Ishikawa (cell line): ENCODE data around the gene ZBTB3.

Experiments used
- CEBPB ChIP-seq: IDR thresholded peaks from 2 replicates; pipeline ENCODE4 v1.6.1; 2012
- CREB1 ChIP-seq: IDR thresholded peaks from 2 replicates; pipeline ENCODE4 v1.6.1; 2012; ENCODE audit warnings: low read depth
- EGR1 ChIP-seq: IDR thresholded peaks from 2 replicates; pipeline ENCODE4 v1.6.1; 2012
- EP300 ChIP-seq: IDR thresholded peaks from 2 replicates; pipeline ENCODE4 v1.6.1; 2012; ENCODE audit warnings: borderline replicate concordance
- FOXM1 ChIP-seq: IDR thresholded peaks from 2 replicates; pipeline ENCODE4 v1.6.1; 2012; ENCODE audit warnings: low read depth, borderline replicate concordance
- NFIC ChIP-seq: IDR thresholded peaks from 2 replicates; pipeline ENCODE4 v1.6.1; 2012
- RAD21 ChIP-seq: IDR thresholded peaks from 2 replicates; pipeline ENCODE4 v1.6.1; 2012; ENCODE audit warnings: low read depth
- REST ChIP-seq: IDR thresholded peaks from 2 replicates; pipeline ENCODE4 v1.6.1; 2012; ENCODE audit warnings: low read depth, mild to moderate bottlenecking
- TAF1 ChIP-seq: IDR thresholded peaks from 2 replicates; pipeline ENCODE4 v1.6.1; 2012; ENCODE audit warnings: low read depth, mild to moderate bottlenecking
- TCF12 ChIP-seq: IDR thresholded peaks from 2 replicates; pipeline ENCODE4 v1.6.1; 2012; ENCODE audit warnings: low read depth
- TEAD4 ChIP-seq: IDR thresholded peaks from 2 replicates; pipeline ENCODE4 v1.6.1; 2012
- USF1 ChIP-seq: IDR thresholded peaks from 2 replicates; pipeline ENCODE4 v1.6.1; 2012
- YY1 ChIP-seq: IDR thresholded peaks from 2 replicates; pipeline ENCODE4 v1.6.1; 2012; ENCODE audit warnings: low read depth
- ZBTB7A ChIP-seq: IDR thresholded peaks from 2 replicates; pipeline ENCODE4 v1.6.1; 2012; ENCODE audit warnings: low read depth
- TF ChIP-seq, protein P1 (sequence below): IDR thresholded peaks from 2 replicates; pipeline ENCODE4 v1.6.1; 2012

The ZBTB3 gene

DNA sequence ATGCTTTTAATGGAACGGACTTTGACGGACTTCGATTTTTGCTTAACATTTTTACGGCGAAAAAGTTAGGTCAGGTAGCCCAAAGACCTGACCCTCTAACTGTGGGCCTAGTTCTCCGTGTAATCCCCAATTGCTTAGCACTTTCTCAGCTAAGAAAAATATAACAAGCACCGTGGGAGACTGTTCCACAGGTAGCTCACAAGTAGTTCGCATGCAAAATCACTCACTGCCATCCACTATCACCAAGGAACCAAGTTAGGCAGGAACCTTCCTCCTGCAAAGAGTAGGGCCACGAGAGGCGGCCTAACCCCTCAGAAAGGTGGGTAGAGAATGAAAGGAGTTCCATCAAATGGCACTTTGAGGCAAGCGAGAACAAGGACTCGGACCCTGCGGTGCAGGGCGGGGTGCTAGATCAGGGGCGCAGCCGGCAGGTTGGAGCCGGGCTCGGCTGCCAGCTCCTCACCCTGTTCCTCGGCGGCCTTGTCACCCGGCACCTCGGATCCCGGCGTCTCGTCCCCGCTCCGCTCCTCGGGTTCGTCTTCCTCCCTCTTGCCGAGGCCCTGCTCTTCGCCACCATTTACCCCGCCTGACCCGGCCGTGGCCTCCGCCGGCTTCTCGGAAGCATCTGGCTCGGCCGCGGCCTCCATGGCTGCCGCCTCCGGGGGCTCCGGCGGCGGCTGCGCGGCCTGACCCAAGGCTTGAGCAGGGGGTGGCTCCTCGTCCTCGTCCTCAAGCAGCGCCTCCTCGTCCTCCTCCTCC, 27.6 kb downstream of the ZBTB3 start:
- no peak for TF ChIP-seq USF1
- TF ChIP-seq FOXM1 = no peak
- TF ChIP-seq REST = no peak
- no peak for TF ChIP-seq TEAD4
- TF ChIP-seq EP300 = no peak
- TF ChIP-seq RAD21 = no peak
- no peak; the same call in 1 of the 2 replicates for TF ChIP-seq TAF1
- TF ChIP-seq CEBPB = no peak
- TF ChIP-seq CREB1 = no peak
- TF ChIP-seq, protein P1, sequence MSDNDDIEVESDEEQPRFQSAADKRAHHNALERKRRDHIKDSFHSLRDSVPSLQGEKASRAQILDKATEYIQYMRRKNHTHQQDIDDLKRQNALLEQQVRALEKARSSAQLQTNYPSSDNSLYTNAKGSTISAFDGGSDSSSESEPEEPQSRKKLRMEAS = no peak
- TF ChIP-seq EGR1 = no peak
- no peak for TF ChIP-seq TCF12
- no peak for TF ChIP-seq YY1
- TF ChIP-seq ZBTB7A = no peak
- no peak for TF ChIP-seq NFIC

- TF ChIP-seq YY1 (no peak), CREB1 (no peak), CEBPB (no peak), USF1 (no peak), FOXM1 (no peak), TEAD4 (no peak), EP300 (no peak), EGR1 (no peak), TAF1 (no peak), RAD21 (no peak), NFIC (no peak)
- TF ChIP-seq, protein P1 = no peak
Observed at GRCh38 chr11:62725646-62726045, 28.3 kb downstream of the ZBTB3 start.

DNA sequence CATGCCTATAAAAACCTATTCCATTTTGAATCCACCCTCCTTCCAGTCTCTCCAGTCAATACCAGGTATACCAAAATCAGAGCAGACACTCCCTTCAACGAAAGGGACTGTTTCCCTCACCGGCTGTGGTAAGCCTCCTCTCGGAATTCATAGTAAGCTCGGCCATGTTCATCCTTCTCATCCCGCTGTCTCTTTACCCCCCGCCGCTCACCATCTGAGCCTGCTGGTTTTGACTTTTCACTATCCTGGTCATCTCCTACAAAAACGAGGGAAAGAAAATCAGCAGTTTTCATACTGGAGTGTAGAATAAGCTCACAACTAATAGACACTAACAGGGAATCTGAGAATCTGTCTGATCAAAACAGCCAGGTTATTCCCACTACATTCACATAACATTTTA, 29.8 kb downstream of the ZBTB3 start:
- TF ChIP-seq TAF1 (no peak), RAD21 (no peak), TEAD4 (no peak), USF1 (no peak), NFIC (no peak), CREB1 (no peak), CEBPB (no peak), FOXM1 (no peak), EP300 (no peak), REST (no peak), TCF12 (no peak), EGR1 (no peak), ZBTB7A (no peak), YY1 (no peak)
- TF ChIP-seq, protein P1 = no peak

DNA sequence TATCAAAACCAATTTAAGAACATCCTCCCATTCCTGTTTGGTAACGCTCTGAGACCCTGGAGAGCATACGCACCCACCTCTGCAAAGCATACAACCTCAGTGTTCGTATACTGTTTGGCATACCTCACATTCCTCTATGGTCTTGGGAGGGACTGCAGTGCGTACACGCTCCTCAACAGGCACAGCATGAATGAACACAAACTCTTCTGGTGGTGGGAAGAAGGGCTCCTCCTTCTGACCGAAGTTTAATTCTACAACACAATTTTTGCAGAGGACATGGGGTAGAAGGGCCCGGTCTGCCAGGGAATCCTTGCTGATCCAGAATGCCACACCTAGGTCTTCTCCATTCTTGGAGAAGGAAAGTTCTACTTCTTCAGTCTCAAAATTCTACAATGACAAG, 32.0 kb downstream of the ZBTB3 start:
- TF ChIP-seq FOXM1 = no peak
- TF ChIP-seq CREB1 = no peak
- no peak for TF ChIP-seq TEAD4
- no peak for TF ChIP-seq EP300
- no peak for TF ChIP-seq NFIC
- TF ChIP-seq EGR1 = no peak
- no peak for TF ChIP-seq YY1
- no peak for TF ChIP-seq RAD21
- no peak for TF ChIP-seq CEBPB
- TF ChIP-seq ZBTB7A = no peak
- no peak for TF ChIP-seq TCF12
- TF ChIP-seq USF1 = no peak
- TF ChIP-seq, protein P1 = no peak
